OCI-LY1 (cell line): ENCODE data around the gene ZNF185.

Source experiments
- H2AFZ ChIP-seq: fragments of 200-600 bp; sonication (generic), shearing (Covaris generic); 2 replicates; pipeline ENCODE4 v1.6.0; 2014; ENCODE audit warnings: antibody characterized with exemption, mild to moderate bottlenecking, low read length
- H3F3A ChIP-seq: fragments of 200-600 bp; sonication (generic), shearing (Covaris generic); 2 replicates; pipeline ENCODE4 v1.6.0; 2014; ENCODE audit warnings: mild to moderate bottlenecking, antibody characterized with exemption, low read length, moderate library complexity; ENCODE audit not compliant: insufficient read depth
- H3K27ac ChIP-seq: fragments of 200-600 bp; sonication (generic); 2 replicates; pipeline ENCODE4 v1.5.1; 2014; ENCODE audit warnings: low read length, mixed run types, mild to moderate bottlenecking, low read depth; ENCODE audit not compliant: poor library complexity, severe bottlenecking
- H3K27me3 ChIP-seq: fragments of 200-600 bp; sonication (generic); 2 replicates; pipeline ENCODE4 v1.6.0; 2014; ENCODE audit warnings: antibody characterized with exemption, mild to moderate bottlenecking, low read length, moderate library complexity; ENCODE audit not compliant: insufficient read depth
- H3K36me3 ChIP-seq: fragments of 200-600 bp; sonication (generic); 2 replicates; pipeline ENCODE4 v1.6.1; 2014; ENCODE audit warnings: mild to moderate bottlenecking, antibody characterized with exemption, low read length, moderate library complexity, mixed read lengths; ENCODE audit not compliant: insufficient read depth
- H3K4me1 ChIP-seq: fragments of 200-600 bp; sonication (generic); 2 replicates; pipeline ENCODE4 v1.5.1; 2014; ENCODE audit warnings: mild to moderate bottlenecking, low read length, moderate library complexity; ENCODE audit not compliant: insufficient read depth, severe bottlenecking
- H3K4me2 ChIP-seq: fragments of 200-600 bp; sonication (generic), shearing (Covaris generic); 2 replicates; pipeline ENCODE4 v1.6.1; 2014; ENCODE audit warnings: low read length
- H3K4me3 ChIP-seq: fragments of 200-600 bp; sonication (generic); 2 replicates; pipeline ENCODE4 v1.5.1; 2014; ENCODE audit warnings: low read length, low read depth, mild to moderate bottlenecking, mixed read lengths; ENCODE audit not compliant: poor library complexity, severe bottlenecking
- H3K79me2 ChIP-seq: fragments of 200-600 bp; shearing (Covaris generic); 2 replicates; pipeline ENCODE4 v1.6.1; 2016; ENCODE audit warnings: mixed run types, low read length, mixed read lengths; ENCODE audit not compliant: insufficient read depth
- H3K9ac ChIP-seq: fragments of 200-600 bp; sonication (generic), shearing (Covaris generic); 2 replicates; pipeline ENCODE4 v1.6.1; 2014; ENCODE audit warnings: mild to moderate bottlenecking, low read length, mixed read lengths
- H3K9me2 ChIP-seq: fragments of 200-600 bp; sonication (generic), shearing (Covaris generic); 2 replicates; pipeline ENCODE4 v1.6.1; 2014; ENCODE audit warnings: low read depth, mild to moderate bottlenecking, low read length, mixed read lengths
- H3K9me3 ChIP-seq: fragments of 200-600 bp; shearing (Covaris generic); 2 replicates; pipeline ENCODE4 v1.6.1; 2014; ENCODE audit warnings: low read length, mixed read lengths
- H4K20me1 ChIP-seq: fragments of 200-600 bp; sonication (generic), shearing (Covaris generic); 2 replicates; pipeline ENCODE4 v1.6.0; 2016; ENCODE audit warnings: mild to moderate bottlenecking, low read length; ENCODE audit not compliant: insufficient read depth
- EZH2 ChIP-seq: fragments of 200-600 bp; sonication (generic), shearing (Covaris generic); IDR thresholded peaks from 2 replicates; pipeline ENCODE4 v1.8.0; 2017; ENCODE audit warnings: borderline replicate concordance, mixed run types, mild to moderate bottlenecking, antibody characterized with exemption, low read length, moderate library complexity, mixed read lengths
- TF ChIP-seq, protein P1 (sequence below): fragments of 200-600 bp; sonication (generic), shearing (Covaris generic); IDR thresholded peaks from 2 replicates; pipeline ENCODE4 v1.5.1; 2017; ENCODE audit warnings: mild to moderate bottlenecking, antibody characterized with exemption, low read length, moderate library complexity, mixed read lengths

The ZNF185 gene

DNA sequence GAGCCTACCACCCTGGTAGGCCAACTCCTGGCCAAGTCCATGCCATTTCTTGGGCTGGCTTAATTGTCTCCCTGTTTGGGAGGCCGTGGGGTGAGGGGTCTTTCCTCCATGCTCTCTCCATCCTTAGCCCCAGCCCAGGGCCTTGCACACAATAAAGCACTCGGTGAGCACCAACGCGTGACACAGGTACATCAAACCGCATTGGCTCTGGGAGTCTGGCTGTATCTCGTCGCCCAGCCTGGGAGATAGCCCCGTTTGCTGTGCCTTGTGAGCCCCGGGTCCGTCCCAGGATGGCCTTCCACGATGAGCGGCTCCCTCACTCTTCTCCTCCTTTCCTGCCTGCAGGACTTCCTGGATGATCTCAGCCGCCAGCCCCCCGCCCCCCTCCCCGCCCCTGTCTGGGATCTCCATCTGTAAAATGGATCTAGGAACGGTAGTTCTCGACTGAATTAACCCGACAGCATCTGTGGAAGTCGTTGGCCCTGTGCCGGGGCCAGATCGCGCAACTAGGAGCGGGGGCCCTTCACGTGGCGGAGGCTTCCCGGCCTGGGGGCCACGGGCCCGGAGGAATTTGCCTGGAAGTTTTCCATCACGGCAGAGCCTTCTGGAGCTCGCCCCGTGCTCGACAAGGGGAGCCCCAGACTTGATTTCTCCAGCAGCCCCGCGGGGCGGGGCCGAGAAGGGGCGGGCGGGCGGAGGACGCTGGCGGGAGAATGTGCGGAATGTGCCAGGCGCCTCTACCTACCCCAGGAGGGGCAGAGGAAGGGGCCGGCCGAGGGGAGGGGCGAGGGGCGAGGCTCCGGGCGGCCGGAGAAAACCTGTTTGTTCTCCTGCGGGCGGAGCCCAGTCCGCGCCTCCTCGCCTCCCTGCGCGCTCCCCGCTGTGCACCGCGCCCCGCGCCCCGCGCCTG is at the start of gene ZNF185:
Gene ZNF185 (plus strand): TSS at position 846 of the 910 bp plus-strand sequence. CDS start 16,423 bp downstream, outside the sequence.
- Histone ChIP-seq H3K9ac (no peak within 1 kb of the TSS), H3K27me3 (no peaks in the 10 kb centered on the region), H3K4me1 (no peaks in the 10 kb centered on the region), H3K79me2 (no peaks in the 10 kb centered on the region), H3K27ac (no peak within 1 kb of the TSS), H3K9me2 (no peaks in the 10 kb centered on the region), H4K20me1 (no peaks in the 10 kb centered on the region), H3K36me3 (no peaks in the 10 kb centered on the region), H2AFZ (no peak within 1 kb of the TSS), H3K4me3 (no peak within 1 kb of the TSS), H3K9me3 (no peaks in the 10 kb centered on the region), H3K4me2 (no peak within 1 kb of the TSS), H3F3A (no peaks in the 10 kb centered on the region)
- no peak for TF ChIP-seq EZH2
- TF ChIP-seq, protein P1, sequence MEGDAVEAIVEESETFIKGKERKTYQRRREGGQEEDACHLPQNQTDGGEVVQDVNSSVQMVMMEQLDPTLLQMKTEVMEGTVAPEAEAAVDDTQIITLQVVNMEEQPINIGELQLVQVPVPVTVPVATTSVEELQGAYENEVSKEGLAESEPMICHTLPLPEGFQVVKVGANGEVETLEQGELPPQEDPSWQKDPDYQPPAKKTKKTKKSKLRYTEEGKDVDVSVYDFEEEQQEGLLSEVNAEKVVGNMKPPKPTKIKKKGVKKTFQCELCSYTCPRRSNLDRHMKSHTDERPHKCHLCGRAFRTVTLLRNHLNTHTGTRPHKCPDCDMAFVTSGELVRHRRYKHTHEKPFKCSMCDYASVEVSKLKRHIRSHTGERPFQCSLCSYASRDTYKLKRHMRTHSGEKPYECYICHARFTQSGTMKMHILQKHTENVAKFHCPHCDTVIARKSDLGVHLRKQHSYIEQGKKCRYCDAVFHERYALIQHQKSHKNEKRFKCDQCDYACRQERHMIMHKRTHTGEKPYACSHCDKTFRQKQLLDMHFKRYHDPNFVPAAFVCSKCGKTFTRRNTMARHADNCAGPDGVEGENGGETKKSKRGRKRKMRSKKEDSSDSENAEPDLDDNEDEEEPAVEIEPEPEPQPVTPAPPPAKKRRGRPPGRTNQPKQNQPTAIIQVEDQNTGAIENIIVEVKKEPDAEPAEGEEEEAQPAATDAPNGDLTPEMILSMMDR = no peak

DNA sequence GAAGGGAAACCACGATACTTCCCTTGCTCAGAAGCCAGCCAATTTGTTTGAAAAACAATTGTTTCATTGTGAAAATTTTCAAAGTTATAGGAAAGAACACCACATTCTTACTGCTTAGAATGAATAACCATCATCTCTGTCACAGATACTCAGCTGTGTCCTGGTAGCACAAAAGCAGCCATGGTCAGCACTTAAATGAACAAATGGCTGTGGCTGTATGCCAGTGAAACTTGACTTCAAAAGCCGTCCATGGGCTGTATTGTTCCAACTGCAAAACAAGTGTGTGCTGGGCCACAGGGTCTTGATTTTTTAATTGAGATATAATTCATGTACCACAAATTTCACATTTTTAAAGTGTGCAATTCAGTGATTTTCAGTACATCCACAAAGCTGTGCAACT is 47.4 kb upstream of the ZNF185 start:
- Histone ChIP-seq H3F3A (no peaks in the 10 kb centered on the region), H3K27me3 (no peaks in the 10 kb centered on the region), H3K27ac (no peak overlapping the region), H3K9ac (no peak overlapping the region), H3K9me2 (no peaks in the 10 kb centered on the region), H3K4me1 (peaks cover 9% of the 10 kb centered on the region), H3K79me2 (no peaks in the 10 kb centered on the region), H3K4me3 (no peak overlapping the region), H3K4me2 (no peak overlapping the region), H3K9me3 (no peaks in the 10 kb centered on the region), H4K20me1 (no peaks in the 10 kb centered on the region), H3K36me3 (peaks cover 49% of the 10 kb centered on the region), H2AFZ (no peak overlapping the region)
- TF ChIP-seq, protein P1 = no peak
- no peak for TF ChIP-seq EZH2

DNA sequence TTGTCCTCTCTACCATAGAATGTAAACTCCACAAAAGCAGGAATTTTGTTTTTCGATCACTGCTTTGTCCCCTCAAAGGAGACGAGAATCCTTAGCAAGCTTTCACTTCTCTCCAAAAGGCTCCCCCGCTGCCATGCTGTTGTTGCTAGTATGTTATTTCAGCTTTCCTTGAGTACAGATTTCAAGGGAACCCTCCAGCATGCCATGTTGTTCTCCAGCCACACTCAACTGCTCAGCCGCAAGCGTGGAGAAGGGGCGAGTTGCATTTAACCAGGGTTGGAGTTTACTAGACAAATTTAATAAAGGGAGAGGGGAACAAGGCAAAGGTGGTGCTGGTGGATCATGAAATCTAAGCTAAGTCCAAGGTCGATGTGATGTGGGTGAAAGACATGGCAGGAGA is 43.9 kb upstream of the ZNF185 start:
- Histone ChIP-seq H2AFZ (no peak overlapping the region), H3K4me1 (no peaks in the 10 kb centered on the region), H3K9me2 (no peaks in the 10 kb centered on the region), H3K9me3 (no peaks in the 10 kb centered on the region), H3K79me2 (no peaks in the 10 kb centered on the region), H4K20me1 (no peaks in the 10 kb centered on the region), H3K9ac (no peak overlapping the region), H3K4me2 (no peak overlapping the region), H3K4me3 (no peak overlapping the region), H3K27me3 (no peaks in the 10 kb centered on the region), H3K27ac (no peak overlapping the region), H3K36me3 (peaks cover 34% of the 10 kb centered on the region), H3F3A (no peaks in the 10 kb centered on the region)
- TF ChIP-seq EZH2 = no peak
